ENCODE data around the gene TRAPPC13.

DNA sequence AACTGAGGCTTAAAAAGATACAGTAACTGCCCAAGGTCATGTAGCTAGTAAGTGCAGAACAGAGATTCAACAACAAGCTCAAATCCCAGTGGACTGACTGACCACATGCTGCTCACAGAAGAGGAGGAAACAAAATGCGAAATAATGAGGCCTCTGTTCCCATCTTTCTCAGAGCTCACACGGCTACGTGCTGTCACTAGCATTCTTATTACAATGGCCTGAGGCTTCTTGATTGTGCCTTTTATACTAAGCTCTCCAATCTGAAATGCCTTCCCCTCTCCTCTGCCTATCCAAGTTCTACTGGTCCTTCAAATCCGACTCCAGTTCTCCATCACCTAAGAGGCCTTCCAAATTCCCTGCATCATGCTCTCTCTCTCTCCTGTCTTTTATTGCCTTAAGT lies 71.1 kb downstream of the TRAPPC13 start:
- TF ChIP-seq, protein P1, sequence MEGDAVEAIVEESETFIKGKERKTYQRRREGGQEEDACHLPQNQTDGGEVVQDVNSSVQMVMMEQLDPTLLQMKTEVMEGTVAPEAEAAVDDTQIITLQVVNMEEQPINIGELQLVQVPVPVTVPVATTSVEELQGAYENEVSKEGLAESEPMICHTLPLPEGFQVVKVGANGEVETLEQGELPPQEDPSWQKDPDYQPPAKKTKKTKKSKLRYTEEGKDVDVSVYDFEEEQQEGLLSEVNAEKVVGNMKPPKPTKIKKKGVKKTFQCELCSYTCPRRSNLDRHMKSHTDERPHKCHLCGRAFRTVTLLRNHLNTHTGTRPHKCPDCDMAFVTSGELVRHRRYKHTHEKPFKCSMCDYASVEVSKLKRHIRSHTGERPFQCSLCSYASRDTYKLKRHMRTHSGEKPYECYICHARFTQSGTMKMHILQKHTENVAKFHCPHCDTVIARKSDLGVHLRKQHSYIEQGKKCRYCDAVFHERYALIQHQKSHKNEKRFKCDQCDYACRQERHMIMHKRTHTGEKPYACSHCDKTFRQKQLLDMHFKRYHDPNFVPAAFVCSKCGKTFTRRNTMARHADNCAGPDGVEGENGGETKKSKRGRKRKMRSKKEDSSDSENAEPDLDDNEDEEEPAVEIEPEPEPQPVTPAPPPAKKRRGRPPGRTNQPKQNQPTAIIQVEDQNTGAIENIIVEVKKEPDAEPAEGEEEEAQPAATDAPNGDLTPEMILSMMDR (IDR thresholded peaks at IDR 0.05; ENCODE audit: low read depth, low read length), result no peak
- no peak for TF ChIP-seq POLR2A (IDR thresholded peaks at IDR 0.05; ENCODE audit: extremely low read depth, insufficient read length)
- TF ChIP-seq, protein P2, sequence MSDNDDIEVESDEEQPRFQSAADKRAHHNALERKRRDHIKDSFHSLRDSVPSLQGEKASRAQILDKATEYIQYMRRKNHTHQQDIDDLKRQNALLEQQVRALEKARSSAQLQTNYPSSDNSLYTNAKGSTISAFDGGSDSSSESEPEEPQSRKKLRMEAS (IDR thresholded peaks at IDR 0.05; ENCODE audit: low read depth, low read length), result no peak
- no peak for TF ChIP-seq MYC (IDR thresholded peaks at IDR 0.05; ENCODE audit: low read depth, low read length)
